ENCODE results near the gene SNX5. TPM values are rescaled to one million over a fixed set of nuclear protein-coding genes. Genes with fewer than 3 reads are reported as not detected.

SNX5 gene
- total and polyA plus RNA-seq, 2 of the 13 experiments (the other 11 are each of a cell fraction or from before 2014, with no cell fraction given), result 664 to 1,040 TPM

- TF ChIP-seq, protein P1, sequence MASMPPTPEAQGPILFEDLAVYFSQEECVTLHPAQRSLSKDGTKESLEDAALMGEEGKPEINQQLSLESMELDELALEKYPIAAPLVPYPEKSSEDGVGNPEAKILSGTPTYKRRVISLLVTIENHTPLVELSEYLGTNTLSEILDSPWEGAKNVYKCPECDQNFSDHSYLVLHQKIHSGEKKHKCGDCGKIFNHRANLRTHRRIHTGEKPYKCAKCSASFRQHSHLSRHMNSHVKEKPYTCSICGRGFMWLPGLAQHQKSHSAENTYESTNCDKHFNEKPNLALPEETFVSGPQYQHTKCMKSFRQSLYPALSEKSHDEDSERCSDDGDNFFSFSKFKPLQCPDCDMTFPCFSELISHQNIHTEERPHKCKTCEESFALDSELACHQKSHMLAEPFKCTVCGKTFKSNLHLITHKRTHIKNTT (CRISPR knock-in tag; IDR thresholded peaks at IDR 0.05), result no peak
- TF ChIP-seq ZNF224 (CRISPR knock-in tag; IDR thresholded peaks at IDR 0.05) (no peak), ZNF512 (CRISPR knock-in tag; IDR thresholded peaks at IDR 0.05) (no peak), JARID2 (CRISPR knock-in tag; IDR thresholded peaks at IDR 0.05; ENCODE audit: insufficient replicate concordance) (no peak), THAP11 (CRISPR knock-in tag; IDR thresholded peaks at IDR 0.05) (no peak), NFKB2 (CRISPR knock-in tag; IDR thresholded peaks at IDR 0.05; ENCODE audit: borderline replicate concordance) (0 out of 2 replicates have a peak, but pooled peaks have one; percentile 59), HDAC6 (IDR thresholded peaks at IDR 0.05; ENCODE audit: low read depth, low read length) (no peak), ZNF75D (CRISPR knock-in tag; IDR thresholded peaks at IDR 0.05; ENCODE audit: borderline replicate concordance) (no peak), NFKBIZ (CRISPR knock-in tag; IDR thresholded peaks at IDR 0.05) (no peak), ZNF577 (CRISPR knock-in tag; IDR thresholded peaks at IDR 0.05; ENCODE audit: borderline replicate concordance, low read depth) (no peak), CENPBD1 (CRISPR knock-in tag; IDR thresholded peaks at IDR 0.05; ENCODE audit: borderline replicate concordance, low read depth) (no peak), ZFX (CRISPR knock-in tag; IDR thresholded peaks at IDR 0.05; ENCODE audit: low read depth) (peak; percentile 77), ZFP37 (CRISPR knock-in tag; IDR thresholded peaks at IDR 0.05; ENCODE audit: borderline replicate concordance) (no peak), ZNF260 (CRISPR knock-in tag; IDR thresholded peaks at IDR 0.05; ENCODE audit: borderline replicate concordance, low read depth) (no peak), FOXO4 (CRISPR knock-in tag; conservative IDR thresholded peaks at IDR 0.05) (0 out of 2 replicates have a peak, but pooled peaks have one; percentile 52), NR2F1 (CRISPR knock-in tag; IDR thresholded peaks at IDR 0.05) (no peak), ZNF644 (CRISPR knock-in tag; IDR thresholded peaks at IDR 0.05; ENCODE audit: low read depth) (no peak)
- TF ChIP-seq, protein P2, sequence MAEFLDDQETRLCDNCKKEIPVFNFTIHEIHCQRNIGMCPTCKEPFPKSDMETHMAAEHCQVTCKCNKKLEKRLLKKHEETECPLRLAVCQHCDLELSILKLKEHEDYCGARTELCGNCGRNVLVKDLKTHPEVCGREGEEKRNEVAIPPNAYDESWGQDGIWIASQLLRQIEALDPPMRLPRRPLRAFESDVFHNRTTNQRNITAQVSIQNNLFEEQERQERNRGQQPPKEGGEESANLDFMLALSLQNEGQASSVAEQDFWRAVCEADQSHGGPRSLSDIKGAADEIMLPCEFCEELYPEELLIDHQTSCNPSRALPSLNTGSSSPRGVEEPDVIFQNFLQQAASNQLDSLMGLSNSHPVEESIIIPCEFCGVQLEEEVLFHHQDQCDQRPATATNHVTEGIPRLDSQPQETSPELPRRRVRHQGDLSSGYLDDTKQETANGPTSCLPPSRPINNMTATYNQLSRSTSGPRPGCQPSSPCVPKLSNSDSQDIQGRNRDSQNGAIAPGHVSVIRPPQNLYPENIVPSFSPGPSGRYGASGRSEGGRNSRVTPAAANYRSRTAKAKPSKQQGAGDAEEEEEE (CRISPR knock-in tag; IDR thresholded peaks at IDR 0.05; ENCODE audit: borderline replicate concordance), result 0 out of 2 replicates have a peak, but pooled peaks have one; percentile 43
- TF ChIP-seq, protein P3, sequence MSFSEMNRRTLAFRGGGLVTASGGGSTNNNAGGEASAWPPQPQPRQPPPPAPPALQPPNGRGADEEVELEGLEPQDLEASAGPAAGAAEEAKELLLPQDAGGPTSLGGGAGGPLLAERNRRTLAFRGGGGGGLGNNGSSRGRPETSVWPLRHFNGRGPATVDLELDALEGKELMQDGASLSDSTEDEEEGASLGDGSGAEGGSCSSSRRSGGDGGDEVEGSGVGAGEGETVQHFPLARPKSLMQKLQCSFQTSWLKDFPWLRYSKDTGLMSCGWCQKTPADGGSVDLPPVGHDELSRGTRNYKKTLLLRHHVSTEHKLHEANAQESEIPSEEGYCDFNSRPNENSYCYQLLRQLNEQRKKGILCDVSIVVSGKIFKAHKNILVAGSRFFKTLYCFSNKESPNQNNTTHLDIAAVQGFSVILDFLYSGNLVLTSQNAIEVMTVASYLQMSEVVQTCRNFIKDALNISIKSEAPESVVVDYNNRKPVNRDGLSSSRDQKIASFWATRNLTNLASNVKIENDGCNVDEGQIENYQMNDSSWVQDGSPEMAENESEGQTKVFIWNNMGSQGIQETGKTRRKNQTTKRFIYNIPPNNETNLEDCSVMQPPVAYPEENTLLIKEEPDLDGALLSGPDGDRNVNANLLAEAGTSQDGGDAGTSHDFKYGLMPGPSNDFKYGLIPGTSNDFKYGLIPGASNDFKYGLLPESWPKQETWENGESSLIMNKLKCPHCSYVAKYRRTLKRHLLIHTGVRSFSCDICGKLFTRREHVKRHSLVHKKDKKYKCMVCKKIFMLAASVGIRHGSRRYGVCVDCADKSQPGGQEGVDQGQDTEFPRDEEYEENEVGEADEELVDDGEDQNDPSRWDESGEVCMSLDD (CRISPR knock-in tag; IDR thresholded peaks at IDR 0.05; ENCODE audit: borderline replicate concordance), result no peak
These were observed 39.1 kb upstream of the SNX5 start (continued) for GRCh38 chr20:18007534-18008292.
